Heart right ventricle (tissue), 16 donors: ENCODE measurements around the gene TBC1D3. TPM values are rescaled to one million over a fixed set of nuclear protein-coding genes. Genes with fewer than 3 reads are reported as not detected.
"Not testable (repeated sequence)": the region's sequence is repeated elsewhere in the genome, so short reads cannot be mapped to it uniquely, and the experiment has no call there.

ENCODE experiments used
- ATAC-seq, 8 donors: fragments of 200-7000 bp; cut with Tn5 transposase; one replicate each; pipeline ENCODE4 v1.9.1; 2020; ENCODE audit warnings: mild to moderate bottlenecking in 8 of 8, moderate library complexity in 8 of 8, moderate number of reproducible peaks in 1 of 8
- DNase-seq, 2 donors: peaks; one replicate each; pipeline ENCODE4 v3.0.0-alpha.2; 2020
- H3K27ac ChIP-seq, 10 donors: fragments of 200-600 bp; sonication (generic) in 2 of 10; one replicate each; pipeline versions ENCODE4 v1.5.0 to v1.8.0; 2020 to 2022; ENCODE audit warnings: mild to moderate bottlenecking in 3 of 10
- H3K27me3 ChIP-seq, 7 donors: fragments of 200-600 bp; one replicate each; pipeline ENCODE4 v1.8.0; 2021 to 2022; ENCODE audit warnings: mild to moderate bottlenecking in 2 of 7
- H3K36me3 ChIP-seq, 9 donors: fragments of 200-600 bp; sonication (generic) in 1 of 9; one replicate each; pipeline versions ENCODE4 v1.5.0 to v1.8.0; 2020 to 2022; ENCODE audit warnings: mild to moderate bottlenecking in 2 of 9
- H3K4me1 ChIP-seq, 9 donors: fragments of 200-600 bp; sonication (generic) in 1 of 9; one replicate each; pipeline versions ENCODE4 v1.5.0 to v1.8.0; 2020 to 2022; ENCODE audit warnings: mild to moderate bottlenecking in 4 of 9
- H3K4me3 ChIP-seq, 10 donors: fragments of 200-600 bp; sonication (generic) in 2 of 10; one replicate each; pipeline versions ENCODE4 v1.5.0 to v1.8.0; 2020 to 2022; ENCODE audit warnings: mild to moderate bottlenecking in 7 of 10, moderate library complexity in 2 of 10
- H3K9me3 ChIP-seq, 11 donors: fragments of 200-600 bp in 10 of 11; sonication (generic) in 2 of 11; one replicate each; pipeline versions ENCODE4 v1.5.0 to v1.8.0; 2013 to 2022; ENCODE audit warnings: mild to moderate bottlenecking in 2 of 11, control low read depth in 1 of 11, moderate library complexity in 1 of 11
- WGBS, 2 donors: extraction: QIAGEN DNeasy Blood & Tissue Kit; methylation state at CpG; one replicate each; pipeline ENCODE4 v1.1.7; 2013; ENCODE audit warnings: inconsistent platforms in 1 of 2; 5-methylcytosine and 5-hydroxymethylcytosine counted together
- intact Hi-C, 10 donors: fragments of 100-400 bp; cut with DNase I; formaldehyde crosslinking; loops; one replicate each; pipeline versions ENCODE4 v1.11.1 to v1.14.2; 2022
- long read RNA-seq, 3 donors: library from polyadenylated mRNA; unstranded; transcript quantifications; one replicate each; pipeline ENCODE4 v2.0.0, GENCODE V29; 2020 to 2021
- polyA plus RNA-seq, 2 donors: library from polyadenylated mRNA; stranded (reverse); fragments of 200-250 nt; gene quantifications; one replicate each; pipeline ENCODE4 v1.2.3, GENCODE V29; 2013
- total RNA-seq, 10 donors: library from RNA; stranded (reverse); fragmentation: NEBNext Ultra II Directional in 3 of 10; extraction: Animal tissue kit (Norgen Biotek cat#: 25700) in 3 of 10; gene quantifications; one replicate each; pipeline versions ENCODE4 v1.2.1 to v1.2.4, GENCODE V29; 2021 to 2023
- donor health status: Arrhythmogenic right ventricular cardiomyopathy.
- donor health status: ischemic (EF 13 %, LVEDD 7.1; RV severe dilation, severe dysfunction).
- donor health status: healthy with polysubstance abuse.
- donor health status: DM: no; HTN: yes; CAD: no.
- donor health status: DM: no; HTN: no; CAD: no.
- donor health status: ischemic (EF 25% LVEDD 6.9; RV normal size, moderate dysfunction).
- donor health status: ischemic (EF 25% LVEDD 5.7; RV mildly dilated, moderate dysfunction).
- donor health status: healthy.
- donor health status: DM: yes; HTN: yes; CAD: no.
- donor health status: Ischemic cardiomyopathy.
- donor health status: ischemic (EF 35%, LVEDD 5.7; RV mildly dilated, moderate dysfunction).
- donor health status: nonischemic (EF 11% LVEDD 7.7; RV severe dilation, severe dysfunction).
- donor health status: DM: yes; HTN: yes; CAD: no.
- donor health status: PGD.
- donor health status: ischemic (EF 29% LVEDD 5.4; RV normal size, mild dysfunction).
- donor health status: nonischemic (EF 23%, LVEDD 6.1; RV moderate dilation, normal function).

The TBC1D3 gene
- total RNA-seq (1 to 10 TPM in 2 of 10 donors, not detected in 8; 1.9 to 2.8 TPM), polyA plus RNA-seq (under 1 TPM in 1 of 2 donors, not detected in 1; 0.03 TPM)
- long read RNA-seq, donor 1, partial matches to known transcripts, result 0 of 6 reads
- long read RNA-seq, donor 1, other reads (novel, unspliced or antisense), result 6 of 6 reads
- long read RNA-seq, donor 2, partial matches to known transcripts, result 1 of 5 reads
- long read RNA-seq, donor 2, other reads (novel, unspliced or antisense), result 4 of 5 reads
- long read RNA-seq, donor 3, partial matches to known transcripts, result 0 of 4 reads
- long read RNA-seq, donor 3, other reads (novel, unspliced or antisense), result 4 of 4 reads

GRCh38 chr17:38192455-38192854 is at the start of gene TBC1D3:
Gene TBC1D3, minus strand, starts transcription at chr17:38192555. Its CDS starts 1,526 bp downstream, at chr17:38191029.
- intact Hi-C loops, H3K9me3 ChIP-seq, H3K27me3 ChIP-seq, H3K4me1 ChIP-seq, DNase-seq, H3K4me3 ChIP-seq, H3K36me3 ChIP-seq, H3K27ac ChIP-seq, ATAC-seq: not testable (repeated sequence)
- WGBS, 2 donors, result no CpG with 5 or more reads among the region's 10 CpGs

- ATAC-seq, result peak in 1 of 8 donors; percentile 52
- WGBS, 2 donors, result no CpG with 5 or more reads among the region's 1 CpG
Measured at GRCh38 chr17:38232790-38233189, 40.4 kb upstream of the TBC1D3 start.

DNA sequence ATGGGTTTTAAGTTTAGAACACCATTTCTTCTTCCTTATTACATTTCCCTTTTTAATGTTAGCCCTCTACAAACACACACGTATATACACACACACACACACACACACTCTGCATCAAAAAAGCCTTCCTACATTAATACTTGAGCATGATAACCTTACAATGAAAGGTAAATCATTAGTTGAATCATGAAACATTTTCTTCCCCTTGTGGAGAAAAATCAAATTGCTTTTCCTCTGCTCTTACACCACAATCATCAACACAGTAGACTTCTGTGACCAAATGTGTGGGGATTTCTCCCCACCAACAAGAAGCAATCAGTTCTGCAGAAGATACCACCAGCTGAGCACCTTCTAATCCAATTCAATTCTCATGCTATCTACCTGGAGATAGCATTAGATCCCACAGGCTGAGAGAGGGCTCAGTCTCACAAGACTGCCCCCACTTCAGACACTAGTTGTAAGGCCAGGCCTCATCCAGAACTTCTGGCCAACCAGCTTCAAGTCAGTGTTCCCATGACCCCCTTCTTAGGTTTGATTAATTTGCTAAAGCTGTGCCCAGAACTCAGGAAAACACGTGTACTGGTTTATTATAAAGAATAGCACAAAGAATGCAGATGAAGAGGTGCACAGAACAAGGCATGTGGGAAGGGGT is 33.6 kb upstream of the TBC1D3 start:
- intact Hi-C loops, H3K9me3 ChIP-seq, DNase-seq, ATAC-seq, H3K36me3 ChIP-seq, H3K27me3 ChIP-seq, H3K4me1 ChIP-seq, H3K27ac ChIP-seq, H3K4me3 ChIP-seq: not testable (repeated sequence)
- WGBS, 2 donors, result no CpG with 5 or more reads among the region's 2 CpGs

More at GRCh38 chr17:38232790-38233189, 40.4 kb upstream of the TBC1D3 start:
- H3K4me1 ChIP-seq, DNase-seq, H3K27me3 ChIP-seq, H3K36me3 ChIP-seq, H3K4me3 ChIP-seq, H3K27ac ChIP-seq, intact Hi-C loops, H3K9me3 ChIP-seq: not testable (repeated sequence)

GRCh38 chr17:38220867-38221266 is 28.5 kb upstream of the TBC1D3 start:
- ATAC-seq, intact Hi-C loops, H3K9me3 ChIP-seq, H3K4me1 ChIP-seq, H3K27ac ChIP-seq, H3K27me3 ChIP-seq, H3K4me3 ChIP-seq, H3K36me3 ChIP-seq, DNase-seq: not testable (repeated sequence)
- no CpG with 5 or more reads among the region's 1 CpG for WGBS, 2 donors

- WGBS, 2 donors, result no CpG with 5 or more reads among the region's 2 CpGs
- H3K4me3 ChIP-seq, H3K27me3 ChIP-seq, ATAC-seq, H3K36me3 ChIP-seq, H3K9me3 ChIP-seq, H3K27ac ChIP-seq, H3K4me1 ChIP-seq, intact Hi-C loops, DNase-seq: not testable (repeated sequence)
Measured at GRCh38 chr17:38200271-38200670, 7.9 kb upstream of the TBC1D3 start.

GRCh38 chr17:38134860-38135259 is 57.5 kb downstream of the TBC1D3 start:
- H3K4me1 ChIP-seq, H3K36me3 ChIP-seq, intact Hi-C loops, ATAC-seq, H3K4me3 ChIP-seq, H3K27me3 ChIP-seq, H3K9me3 ChIP-seq, H3K27ac ChIP-seq: not testable (repeated sequence)
- DNase-seq, result peak in 1 of 2 donors; percentile 12
- WGBS, 2 donors, result 92 to 97% methylated on average over 8 to 9 of the region's 16 CpGs

Other genes starting within 250 kb of the TBC1D3 start
- gene TBC1D3L, start 203.5 kb downstream of the TBC1D3 start, total RNA-seq, result 1 to 10 TPM in 9 of 10 donors, under 1 TPM in 1; 0.21 to 7.3 (median 3.4) TPM
- 10 to 100 TPM in 1 of 2 donors, 1 to 10 TPM in 1; 2.8 to 17.9 TPM for gene TBC1D3L, start 203.5 kb downstream of the TBC1D3 start, polyA plus RNA-seq
- gene TBC1D3D, start 188.6 kb downstream of the TBC1D3 start, total RNA-seq, result 1 to 10 TPM in 1 of 10 donors, under 1 TPM in 3, not detected in 6; 0.30 to 1.2 (median 0.70) TPM
- gene TBC1D3D, start 188.6 kb downstream of the TBC1D3 start, polyA plus RNA-seq, result under 1 TPM; 0.15 to 0.75 TPM
- under 1 TPM in 1 of 10 donors, not detected in 9; 0.65 TPM for gene TBC1D3C, start 123.9 kb downstream of the TBC1D3 start, total RNA-seq
- gene TBC1D3C, start 123.9 kb downstream of the TBC1D3 start, polyA plus RNA-seq, result under 1 TPM in 1 of 2 donors, not detected in 1; 0.88 TPM
- gene TBC1D3E, start 64.6 kb downstream of the TBC1D3 start, total RNA-seq, result not detected
- gene TBC1D3E, start 64.6 kb downstream of the TBC1D3 start, polyA plus RNA-seq, result under 1 TPM in 1 of 2 donors, not detected in 1; 0.03 TPM
- gene MRPL45, start 104.6 kb upstream of the TBC1D3 start, total RNA-seq, result 10 to 100 TPM; 36.1 to 44.6 (median 39.9) TPM
- gene MRPL45, start 104.6 kb upstream of the TBC1D3 start, polyA plus RNA-seq, result 10 to 100 TPM; 16.0 to 28.2 TPM
- gene GPR179, start 151.4 kb upstream of the TBC1D3 start, total RNA-seq, result under 1 TPM in 8 of 10 donors, not detected in 2; 0.02 to 0.09 (median 0.06) TPM
- gene GPR179, start 151.4 kb upstream of the TBC1D3 start, polyA plus RNA-seq, result under 1 TPM; under 0.01 to 0.22 TPM
- 10 to 100 TPM; 11.2 to 23.8 (median 16.3) TPM for gene SOCS7, start 159.3 kb upstream of the TBC1D3 start, total RNA-seq
- gene SOCS7, start 159.3 kb upstream of the TBC1D3 start, polyA plus RNA-seq, result 1 to 10 TPM; 2.9 to 4.0 TPM
- gene ARHGAP23, start 235.9 kb upstream of the TBC1D3 start, total RNA-seq, result 10 to 100 TPM; 48.3 to 78.4 (median 68.0) TPM
- gene ARHGAP23, start 235.9 kb upstream of the TBC1D3 start, polyA plus RNA-seq, result 10 to 100 TPM; 31.5 to 33.2 TPM